Nephron (organoid): Measurements from ENCODE around the gene RDH12.
A peak's percentile ranks its signal among the peaks of the same experiment; 100 is the strongest.
"Not testable (repeated sequence)": the region's sequence is repeated elsewhere in the genome, so short reads cannot be mapped to it uniquely, and the experiment has no call there.

ENCODE experiments used
- H3K27ac Mint-ChIP-seq, 3 experiments: 2 replicates each; pipeline ENCODE4 v1.8.0; 2020; ENCODE audit warnings: mixed read lengths in 3 of 3, mild to moderate bottlenecking in 2 of 3, moderate library complexity in 1 of 3
- H3K27me3 Mint-ChIP-seq: 2 replicates; pipeline ENCODE4 v1.8.0; 2021; ENCODE audit warnings: low read depth, mild to moderate bottlenecking, moderate library complexity, mixed read lengths
- H3K36me3 Mint-ChIP-seq: 2 replicates; pipeline ENCODE4 v1.8.0; 2020; ENCODE audit warnings: low read depth, mixed read lengths
- H3K4me1 Mint-ChIP-seq: 2 replicates; pipeline ENCODE4 v1.8.0; 2020; ENCODE audit warnings: mixed read lengths
- H3K4me3 Mint-ChIP-seq, 3 experiments: 2 replicates each; pipeline ENCODE4 v1.8.0; 2020; ENCODE audit warnings: mild to moderate bottlenecking in 3 of 3, mixed read lengths in 3 of 3, moderate library complexity in 2 of 3
- H3K9me3 Mint-ChIP-seq: 2 replicates; pipeline ENCODE4 v1.8.0; 2020; ENCODE audit warnings: mixed read lengths
- CTCF ChIP-seq, 3 experiments: fragments of 200-600 bp; sonication (generic); IDR thresholded peaks; one replicate each; pipeline ENCODE4 v1.5.0; 2021; ENCODE audit warnings: antibody characterized with exemption in 3 of 3; ENCODE audit not compliant: unreplicated experiment in 3 of 3

The RDH12 gene

GRCh38 chr14:67701492-67701891 is at the start of gene RDH12:
TSS of gene RDH12 (plus strand) at chr14:67701886. CDS start at chr14:67722643, 20,757 bp downstream.
- not testable (repeated sequence) for H3K27me3 Mint-ChIP-seq, H3K27ac Mint-ChIP-seq, H3K36me3 Mint-ChIP-seq, H3K4me1 Mint-ChIP-seq, H3K9me3 Mint-ChIP-seq, H3K4me3 Mint-ChIP-seq

- Mint-ChIP-seq H3K4me3 (no peak overlapping the region), H3K27me3 (no peaks in the 10 kb centered on the region), H3K27ac (no peak overlapping the region), H3K4me1 (peaks cover 6% of the 10 kb centered on the region), H3K9me3 (no peaks in the 10 kb centered on the region), H3K36me3 (peaks cover 62% of the 10 kb centered on the region)
- TF ChIP-seq CTCF (IDR thresholded peaks at IDR 0.05; ENCODE audit: unreplicated experiment in 3 of 3) = no peak
Observed at GRCh38 chr14:67652189-67652588, 49.5 kb upstream of the RDH12 start.

GRCh38 chr14:67653651-67654280 is 47.9 kb upstream of the RDH12 start:
- Mint-ChIP-seq H3K27ac (peak overlapping the region in 1 of 3 experiments; percentile 73), H3K9me3 (no peaks in the 10 kb centered on the region), H3K27me3 (no peaks in the 10 kb centered on the region), H3K36me3 (peaks cover 64% of the 10 kb centered on the region), H3K4me1 (peaks cover 6% of the 10 kb centered on the region), H3K4me3 (no peak overlapping the region)
- TF ChIP-seq CTCF (IDR thresholded peaks at IDR 0.05; ENCODE audit: unreplicated experiment in 3 of 3) = no peak

GRCh38 chr14:67663633-67664032 is 38.1 kb upstream of the RDH12 start:
- Mint-ChIP-seq H3K4me1 (no peaks in the 10 kb centered on the region), H3K9me3 (no peaks in the 10 kb centered on the region), H3K4me3 (no peak overlapping the region), H3K27ac (no peak overlapping the region), H3K27me3 (no peaks in the 10 kb centered on the region), H3K36me3 (peaks cover 22% of the 10 kb centered on the region)
- no peak for TF ChIP-seq CTCF (IDR thresholded peaks at IDR 0.05; ENCODE audit: unreplicated experiment in 3 of 3)

GRCh38 chr14:67665868-67666267 is 35.8 kb upstream of the RDH12 start:
- Mint-ChIP-seq H3K27ac (peak overlapping the region in 1 of 3 experiments; percentile 14), H3K9me3 (no peaks in the 10 kb centered on the region), H3K4me3 (no peak overlapping the region), H3K27me3 (no peaks in the 10 kb centered on the region), H3K36me3 (peaks cover 17% of the 10 kb centered on the region), H3K4me1 (no peaks in the 10 kb centered on the region)
- no peak for TF ChIP-seq CTCF (IDR thresholded peaks at IDR 0.05; ENCODE audit: unreplicated experiment in 3 of 3)

GRCh38 chr14:67666750-67667449 is 34.8 kb upstream of the RDH12 start:
- no peak overlapping the region for H3K4me3 Mint-ChIP-seq
- H3K27ac Mint-ChIP-seq = peak overlapping the region; percentile 5 to 37 (median 11)

More at GRCh38 chr14:67666750-67667449, 34.8 kb upstream of the RDH12 start:
- no peaks in the 10 kb centered on the region for H3K27me3 Mint-ChIP-seq
- H3K4me1 Mint-ChIP-seq = no peaks in the 10 kb centered on the region
- peaks cover 16% of the 10 kb centered on the region for H3K36me3 Mint-ChIP-seq
- peak; percentile 54 to 66 (median 57) for TF ChIP-seq CTCF (IDR thresholded peaks at IDR 0.05; ENCODE audit: unreplicated experiment in 3 of 3)
- no peaks in the 10 kb centered on the region for H3K9me3 Mint-ChIP-seq
